ENCODE data around the gene GJC1. TPM values are rescaled to one million over a fixed set of nuclear protein-coding genes. Genes with fewer than 3 reads are reported as not detected.

GJC1 gene
- total and polyA plus RNA-seq, 2 donors (not counting 3 experiments of a cell fraction or from before 2014, with no cell fraction given): 13.8 to 39.7 TPM

DNA sequence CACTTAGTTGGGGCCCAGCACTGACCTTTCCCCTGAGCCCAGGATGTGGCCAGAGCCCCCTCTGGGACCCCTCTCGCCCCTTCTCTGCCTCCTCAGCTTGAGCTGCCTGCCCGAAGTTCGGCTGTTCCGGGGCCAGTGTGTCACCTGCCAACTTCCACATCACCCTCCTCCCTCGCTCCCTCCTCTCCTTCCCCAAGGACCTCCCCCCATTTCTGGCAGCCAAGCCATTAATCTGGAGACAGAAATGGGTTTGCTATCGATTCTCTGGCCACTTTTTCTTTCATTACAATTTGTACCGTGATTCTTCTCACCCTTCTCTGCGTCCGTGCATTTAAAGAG lies 80.1 kb downstream of the GJC1 start:
- CTCF ChIA-PET: interaction anchor here (0.8 to 1.6 kb wide), 2 partner anchors 14 to 17 kb away, joined by 3 to 4 read pairs; no protein-coding TSS in a partner anchor
- H4K20me1 ChIP-seq (replicated peaks; ENCODE audit: control insufficient read depth, extremely low read depth, insufficient read depth, low read length): no peaks in the 10 kb centered on the region
- H3K4me3 ChIP-seq (replicated peaks in 1 of 3; ENCODE audit: insufficient read depth in 1 of 3, low read depth in 1 of 3, low read length in 3 of 3): no peak overlapping the region
- H3K79me2 ChIP-seq (ENCODE audit: control insufficient read depth, insufficient read depth, low read length): no peaks in the 10 kb centered on the region
- H2AFZ ChIP-seq (ENCODE audit: low read depth, low read length): no peak overlapping the region
- H3K4me2 ChIP-seq (ENCODE audit: insufficient read depth, low read length): no peak overlapping the region
- H3K4me1 ChIP-seq (ENCODE audit: control insufficient read depth, extremely low read depth, insufficient read depth, low read length): no peaks in the 10 kb centered on the region
- H3K9me3 ChIP-seq (replicated peaks; ENCODE audit: control insufficient read depth, insufficient read depth, low read length): no peaks in the 10 kb centered on the region
- TF ChIP-seq, protein P1, sequence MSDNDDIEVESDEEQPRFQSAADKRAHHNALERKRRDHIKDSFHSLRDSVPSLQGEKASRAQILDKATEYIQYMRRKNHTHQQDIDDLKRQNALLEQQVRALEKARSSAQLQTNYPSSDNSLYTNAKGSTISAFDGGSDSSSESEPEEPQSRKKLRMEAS (IDR thresholded peaks at IDR 0.05; ENCODE audit: insufficient read depth, insufficient read length): no peak
- TF ChIP-seq POLR2A (IDR thresholded peaks at IDR 0.05; ENCODE audit: low read depth, low read length) (no peak), GATA2 (IDR thresholded peaks at IDR 0.05; ENCODE audit: insufficient read depth, insufficient read length, low read depth, low read length) (no peak), EZH2 (IDR thresholded peaks at IDR 0.05; ENCODE audit: borderline replicate concordance, low read depth, low read length, severe bottlenecking) (no peak), FOS (IDR thresholded peaks at IDR 0.05; ENCODE audit: borderline replicate concordance, insufficient read depth, low read length) (no peak), JUN (IDR thresholded peaks at IDR 0.05; ENCODE audit: borderline replicate concordance, insufficient read depth, insufficient read length, low read depth) (no peak), MYC (IDR thresholded peaks at IDR 0.05; ENCODE audit: low read depth, low read length) (no peak), POLR2AphosphoS5 (IDR thresholded peaks at IDR 0.05; ENCODE audit: insufficient read depth, low read depth, low read length) (no peak)
- TF ChIP-seq, protein P2, sequence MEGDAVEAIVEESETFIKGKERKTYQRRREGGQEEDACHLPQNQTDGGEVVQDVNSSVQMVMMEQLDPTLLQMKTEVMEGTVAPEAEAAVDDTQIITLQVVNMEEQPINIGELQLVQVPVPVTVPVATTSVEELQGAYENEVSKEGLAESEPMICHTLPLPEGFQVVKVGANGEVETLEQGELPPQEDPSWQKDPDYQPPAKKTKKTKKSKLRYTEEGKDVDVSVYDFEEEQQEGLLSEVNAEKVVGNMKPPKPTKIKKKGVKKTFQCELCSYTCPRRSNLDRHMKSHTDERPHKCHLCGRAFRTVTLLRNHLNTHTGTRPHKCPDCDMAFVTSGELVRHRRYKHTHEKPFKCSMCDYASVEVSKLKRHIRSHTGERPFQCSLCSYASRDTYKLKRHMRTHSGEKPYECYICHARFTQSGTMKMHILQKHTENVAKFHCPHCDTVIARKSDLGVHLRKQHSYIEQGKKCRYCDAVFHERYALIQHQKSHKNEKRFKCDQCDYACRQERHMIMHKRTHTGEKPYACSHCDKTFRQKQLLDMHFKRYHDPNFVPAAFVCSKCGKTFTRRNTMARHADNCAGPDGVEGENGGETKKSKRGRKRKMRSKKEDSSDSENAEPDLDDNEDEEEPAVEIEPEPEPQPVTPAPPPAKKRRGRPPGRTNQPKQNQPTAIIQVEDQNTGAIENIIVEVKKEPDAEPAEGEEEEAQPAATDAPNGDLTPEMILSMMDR (IDR thresholded peaks at IDR 0.05; ENCODE audit: extremely low read depth in 1 of 2, insufficient read depth in 1 of 2, low read depth in 1 of 2, low read length in 2 of 2): no peak
- H3K27me3 ChIP-seq (ENCODE audit: control insufficient read depth in 2 of 2, insufficient read depth in 2 of 2, low read length in 2 of 2): no peaks in the 10 kb centered on the region
- DNase-seq (ENCODE audit: low read depth, low spot score) (no peak), FAIRE-seq (no peak)
- POLR2A ChIA-PET: no interaction called here
- H3K27ac ChIP-seq (ENCODE audit: insufficient read depth, low read depth, low read length): no peak overlapping the region
- H3K9me1 ChIP-seq (replicated peaks; ENCODE audit: control insufficient read depth, extremely low read depth, insufficient read depth, low read length): no peaks in the 10 kb centered on the region
- no peak overlapping the region for H3K9ac ChIP-seq (replicated peaks; ENCODE audit: extremely low read depth, insufficient read depth, low read length)
- BruUV-seq (replicated peaks): no TSS peak
- dilution Hi-C loops (cut with MboI; ENCODE audit: extremely low pct_ligation_motif_present, low sequenced_read_pairs): loop anchor here (25.0 kb wide), 1 partner anchor 112 kb away; no protein-coding TSS in a partner anchor
- intact Hi-C loops (cut with micrococcal nuclease): no loop called here
- peaks cover 5 to 22% of the 10 kb centered on the region in 2 experiments for H3K36me3 ChIP-seq (ENCODE audit: control insufficient read depth in 2 of 2, extremely low read depth in 1 of 2, insufficient read depth in 2 of 2, low read length in 2 of 2)
